GM19043 (cell line): ENCODE results near the gene HERC2.
"Not testable (repeated sequence)": the region's sequence is repeated elsewhere in the genome, so short reads cannot be mapped to it uniquely, and the experiment has no call there.

ENCODE experiments used
- ATAC-seq: cut with Tn5 transposase; IDR thresholded peaks from one replicate; pipeline ENCODE4 v1.9.1; 2021; ENCODE audit warnings: low read depth; ENCODE audit not compliant: unreplicated experiment

The HERC2 gene

GRCh38 chr15:28133281-28133680 is 188.7 kb downstream of the HERC2 start:
- no peak for ATAC-seq

GRCh38 chr15:28132524-28133275 is 189.3 kb downstream of the HERC2 start:
- no peak for ATAC-seq

- no peak for ATAC-seq
Measured at GRCh38 chr15:28131946-28132345, 190.0 kb downstream of the HERC2 start.

- ATAC-seq: no peak
Measured at GRCh38 chr15:28131400-28131799, 190.6 kb downstream of the HERC2 start.

- no peak for ATAC-seq
Measured at GRCh38 chr15:28130651-28131050, 191.3 kb downstream of the HERC2 start.

GRCh38 chr15:28129231-28129848 is 192.6 kb downstream of the HERC2 start:
- no peak for ATAC-seq

- ATAC-seq: no peak
Measured at GRCh38 chr15:28128031-28128430, 193.9 kb downstream of the HERC2 start.

- no peak for ATAC-seq
Measured at GRCh38 chr15:28127036-28127435, 194.9 kb downstream of the HERC2 start.

- ATAC-seq: no peak
Measured at GRCh38 chr15:28125673-28126651, 196.0 kb downstream of the HERC2 start.

GRCh38 chr15:28124841-28125240 is 197.1 kb downstream of the HERC2 start:
- ATAC-seq: no peak

GRCh38 chr15:28123408-28124023 is 198.5 kb downstream of the HERC2 start:
- ATAC-seq: no peak

GRCh38 chr15:28122038-28122949 is 199.7 kb downstream of the HERC2 start:
- no peak for ATAC-seq

GRCh38 chr15:28121577-28121976 is 200.4 kb downstream of the HERC2 start:
- ATAC-seq: not testable (repeated sequence)

- no peak for ATAC-seq
Measured at GRCh38 chr15:28120359-28120640, 201.7 kb downstream of the HERC2 start.

- no peak for ATAC-seq
Measured at GRCh38 chr15:28118531-28118930, 203.4 kb downstream of the HERC2 start.

GRCh38 chr15:28118083-28118482 is 203.9 kb downstream of the HERC2 start:
- ATAC-seq: no peak

GRCh38 chr15:28117432-28117990 is 204.5 kb downstream of the HERC2 start:
- ATAC-seq: no peak

- no peak for ATAC-seq
Measured at GRCh38 chr15:28116521-28117431, 205.2 kb downstream of the HERC2 start.

- no peak for ATAC-seq
Measured at GRCh38 chr15:28115871-28116270, 206.1 kb downstream of the HERC2 start.
